DMS 273 treated with DMSO at 0.1 percent for 48 hours (cell line): Measurements from ENCODE around the gene EVL.

Experiments used
- DNase-seq: peaks from one replicate; lab custom pipeline; 2025; lab: John Stamatoyannopoulos, UW

The EVL gene

GRCh38 chr14:100109594-100109955, 44.4 kb downstream of the EVL start:
- DNase-seq = no peak

DNA sequence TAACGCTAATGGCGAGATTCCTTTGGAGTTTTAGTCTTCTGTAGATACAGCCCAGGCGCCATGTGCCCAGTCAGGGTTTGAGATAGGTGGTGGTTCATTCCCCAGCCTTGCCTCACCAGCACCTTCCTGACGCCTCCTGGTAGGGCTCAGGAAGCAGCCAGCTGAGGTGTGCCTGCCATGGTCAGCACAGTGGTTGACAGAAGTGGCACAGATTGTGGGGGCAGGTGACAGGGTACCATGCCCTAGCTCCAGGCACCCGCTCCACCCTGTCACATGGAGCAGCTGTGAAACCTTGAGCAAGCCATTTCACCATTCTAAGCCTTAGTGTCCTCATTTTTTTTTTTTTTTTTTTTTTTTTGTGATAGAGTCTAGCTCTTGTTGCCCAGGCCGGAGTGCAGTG, 45.6 kb downstream of the EVL start:
- DNase-seq = no peak

DNA sequence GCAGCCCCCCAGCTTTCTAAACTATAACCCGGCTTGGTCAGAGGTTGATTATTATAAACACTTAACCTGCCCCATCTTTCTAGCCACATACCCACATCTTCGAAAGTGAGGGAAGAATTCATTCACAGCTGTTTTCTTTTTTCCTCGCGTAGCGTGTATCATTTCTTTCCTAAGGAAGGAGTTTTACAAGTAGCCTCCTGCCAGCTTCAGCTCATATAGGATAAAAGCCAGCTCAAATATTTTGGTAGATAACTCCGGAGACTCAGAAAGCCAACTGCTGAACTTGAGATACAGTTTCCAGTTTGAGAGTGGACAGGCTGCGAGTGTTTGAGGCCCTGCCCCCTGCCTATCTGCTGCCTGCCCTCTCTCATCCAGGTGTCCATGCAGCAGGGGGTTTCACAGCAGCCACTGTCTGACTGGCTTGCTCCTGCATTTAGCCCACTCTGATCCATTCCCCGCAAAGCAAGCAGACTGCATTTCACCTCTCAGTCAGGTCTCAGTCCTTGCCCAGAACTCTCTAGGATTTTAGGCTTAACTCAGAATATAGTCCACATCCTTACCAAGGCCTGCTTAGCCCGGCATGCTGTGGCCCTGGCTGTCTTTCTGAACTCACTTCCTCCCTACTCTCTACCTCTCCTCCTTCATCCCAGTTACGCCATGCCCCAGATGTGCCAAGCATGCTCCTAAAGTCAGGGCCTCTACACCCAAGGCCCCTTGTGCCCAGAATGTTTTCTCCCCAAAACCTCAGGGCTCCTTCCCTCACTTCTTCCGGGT, 46.9 kb downstream of the EVL start:
- DNase-seq = no peak

DNA sequence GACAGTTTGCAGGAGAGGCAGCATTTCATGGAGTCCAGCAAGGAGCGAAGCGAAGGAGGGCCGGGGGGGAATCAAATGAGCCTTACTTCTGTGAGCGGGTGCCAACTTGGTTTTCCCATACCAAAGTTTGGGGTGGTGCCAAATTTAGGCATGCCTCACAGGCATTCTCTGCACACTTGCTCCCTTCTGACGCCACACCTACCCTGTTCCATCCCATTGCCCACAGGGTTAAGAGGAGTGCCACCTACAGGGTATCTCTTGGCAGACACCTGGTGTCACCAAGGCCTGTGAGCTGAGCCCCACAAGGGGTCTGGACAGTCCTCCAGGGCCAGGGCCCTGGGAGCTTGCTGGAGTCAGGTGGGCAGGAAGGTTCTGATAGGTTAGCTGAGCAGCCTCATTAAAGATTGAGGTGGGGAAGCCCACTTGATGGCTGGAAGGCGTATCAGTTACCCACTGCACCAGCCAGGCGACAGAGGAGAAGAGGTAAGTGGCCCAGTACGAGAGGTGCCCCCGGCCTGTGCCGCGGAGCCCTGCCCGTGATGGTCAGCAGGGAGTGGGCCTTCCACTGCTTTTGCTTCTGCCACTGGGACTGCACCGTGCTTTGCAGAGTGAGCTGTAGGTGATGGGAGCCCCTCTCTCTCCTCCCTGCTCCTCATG, 49.0 kb downstream of the EVL start:
- DNase-seq = no peak

DNA sequence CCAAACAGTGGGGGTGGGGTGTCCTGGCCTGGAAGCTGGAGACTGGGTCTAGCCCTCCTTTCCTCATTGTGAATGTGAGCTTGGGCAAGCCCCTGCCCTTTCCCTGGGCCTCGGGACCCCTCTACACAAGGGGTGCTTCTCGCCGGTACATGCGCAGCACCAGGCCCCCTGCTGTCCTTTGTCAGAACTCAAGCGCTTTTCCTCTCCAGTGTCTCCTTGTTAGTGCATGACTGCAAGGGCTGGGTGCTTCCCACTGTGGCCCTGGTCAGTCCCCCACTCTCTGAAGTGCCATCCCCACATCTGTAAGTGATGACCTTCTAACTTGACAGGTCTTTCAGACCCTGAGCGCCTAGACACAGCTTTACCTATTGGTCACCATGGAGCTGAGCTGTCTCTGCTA, 50.0 kb downstream of the EVL start:
- DNase-seq = no peak

DNA sequence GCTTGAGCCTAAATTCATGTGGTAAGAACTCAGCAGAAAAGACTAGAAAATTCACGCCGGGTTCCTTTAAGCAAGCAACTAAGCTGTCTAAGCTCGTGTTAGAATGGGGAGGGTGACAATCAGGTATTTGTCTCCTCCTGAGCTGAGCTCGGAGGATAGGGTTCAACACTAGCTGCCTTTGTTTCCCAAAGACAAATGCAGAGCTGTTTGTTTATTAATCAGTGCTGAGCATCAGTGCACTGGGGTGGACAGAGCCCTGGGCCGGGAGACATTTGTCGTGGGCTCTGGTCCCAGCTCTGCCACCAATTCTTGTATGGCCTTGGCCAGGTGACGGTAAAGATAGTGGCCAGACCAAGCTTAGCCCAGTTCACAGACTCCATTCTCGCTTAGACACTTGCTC, 50.5 kb downstream of the EVL start:
- DNase-seq = no peak

DNA sequence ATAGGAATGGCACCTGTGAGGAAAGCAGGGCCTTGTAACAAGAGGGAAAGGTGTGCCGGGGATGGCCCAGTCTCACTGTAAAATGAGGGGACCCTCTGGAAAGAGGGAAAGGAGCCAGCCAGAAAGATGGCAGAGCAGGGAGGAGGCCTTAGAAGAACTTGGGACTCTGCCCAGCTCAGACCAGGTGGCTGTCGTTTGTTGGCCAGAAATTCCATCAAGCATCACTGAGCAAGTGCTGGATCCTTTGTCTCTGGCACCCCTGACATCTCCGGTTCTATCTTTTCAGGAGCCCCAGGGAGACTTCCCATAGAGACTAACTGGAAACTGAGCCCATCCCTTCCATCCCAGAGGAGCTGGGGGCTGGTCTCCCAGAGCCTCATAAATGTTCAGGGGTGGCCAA, 50.9 kb downstream of the EVL start:
- no peak for DNase-seq

DNA sequence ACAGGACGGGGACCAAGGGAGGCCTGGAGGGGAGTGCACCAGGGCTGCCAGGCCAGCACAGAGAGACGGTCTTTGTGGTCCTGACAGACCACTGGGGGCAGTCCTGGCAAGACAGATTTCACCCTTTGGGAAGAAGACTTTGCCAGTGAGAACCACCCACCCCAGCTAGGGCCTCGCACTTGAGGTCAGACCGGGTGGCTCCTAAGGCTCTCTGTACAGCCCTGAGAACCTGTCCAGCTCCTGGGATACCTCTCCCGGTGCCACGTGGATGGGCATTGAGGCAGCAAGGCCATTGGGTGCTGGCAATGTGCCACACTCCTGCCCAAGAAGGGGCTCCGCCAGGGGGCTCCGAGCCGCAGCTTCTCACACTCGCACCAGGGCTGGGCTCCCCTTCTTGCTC, 51.8 kb downstream of the EVL start:
- no peak for DNase-seq

GRCh38 chr14:100117633-100118395, 52.6 kb downstream of the EVL start:
- no peak for DNase-seq

DNA sequence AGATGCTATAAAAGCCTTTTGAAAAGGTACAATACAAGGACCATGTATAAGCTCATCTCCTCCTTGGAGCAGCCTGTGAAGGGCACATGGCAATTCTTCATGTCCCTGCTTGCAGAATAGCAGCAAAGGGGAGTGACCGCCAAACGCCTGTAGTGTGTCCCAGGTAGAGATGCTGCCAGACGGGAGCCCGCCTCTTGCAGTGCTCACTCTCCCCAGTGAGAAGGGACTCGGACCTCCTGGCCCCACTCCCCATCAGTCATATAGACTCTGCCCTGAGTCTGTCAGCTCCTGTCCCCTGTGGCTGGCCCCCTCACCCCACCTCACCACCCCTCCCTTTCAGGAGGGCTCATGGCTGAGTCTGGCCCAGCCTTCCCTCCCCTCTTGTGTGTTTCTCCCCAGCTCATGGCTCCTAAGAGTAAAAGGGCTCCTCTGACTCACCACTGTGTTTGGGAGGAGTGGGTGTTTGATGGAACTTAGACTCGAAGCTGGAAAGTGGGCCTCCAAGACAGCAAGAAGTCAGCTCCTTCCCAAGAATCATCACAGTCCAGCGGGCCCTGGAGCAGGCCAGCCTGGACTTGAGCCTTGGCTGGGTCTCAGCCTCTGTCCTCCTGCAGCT, 53.3 kb downstream of the EVL start:
- no peak for DNase-seq

DNA sequence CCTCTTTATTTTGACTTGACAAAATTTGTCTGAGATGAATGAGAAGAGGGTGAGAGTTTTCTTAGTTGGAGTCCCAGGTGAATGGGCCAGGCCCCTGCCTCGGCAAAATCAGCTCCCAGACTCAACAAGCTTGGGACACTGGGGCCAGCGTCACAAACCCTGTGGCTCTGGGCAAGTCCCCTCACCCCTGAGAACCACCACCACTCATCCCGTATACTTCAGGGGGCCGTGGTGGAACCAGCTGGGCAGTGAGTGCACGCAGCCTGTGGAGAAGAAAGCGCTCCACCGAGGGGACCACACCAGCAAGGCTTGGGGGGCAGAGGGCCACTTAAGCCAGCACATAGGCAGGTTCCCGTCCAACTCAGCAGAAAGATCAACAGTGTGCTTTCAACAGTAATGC, 54.0 kb downstream of the EVL start:
- no peak for DNase-seq

DNA sequence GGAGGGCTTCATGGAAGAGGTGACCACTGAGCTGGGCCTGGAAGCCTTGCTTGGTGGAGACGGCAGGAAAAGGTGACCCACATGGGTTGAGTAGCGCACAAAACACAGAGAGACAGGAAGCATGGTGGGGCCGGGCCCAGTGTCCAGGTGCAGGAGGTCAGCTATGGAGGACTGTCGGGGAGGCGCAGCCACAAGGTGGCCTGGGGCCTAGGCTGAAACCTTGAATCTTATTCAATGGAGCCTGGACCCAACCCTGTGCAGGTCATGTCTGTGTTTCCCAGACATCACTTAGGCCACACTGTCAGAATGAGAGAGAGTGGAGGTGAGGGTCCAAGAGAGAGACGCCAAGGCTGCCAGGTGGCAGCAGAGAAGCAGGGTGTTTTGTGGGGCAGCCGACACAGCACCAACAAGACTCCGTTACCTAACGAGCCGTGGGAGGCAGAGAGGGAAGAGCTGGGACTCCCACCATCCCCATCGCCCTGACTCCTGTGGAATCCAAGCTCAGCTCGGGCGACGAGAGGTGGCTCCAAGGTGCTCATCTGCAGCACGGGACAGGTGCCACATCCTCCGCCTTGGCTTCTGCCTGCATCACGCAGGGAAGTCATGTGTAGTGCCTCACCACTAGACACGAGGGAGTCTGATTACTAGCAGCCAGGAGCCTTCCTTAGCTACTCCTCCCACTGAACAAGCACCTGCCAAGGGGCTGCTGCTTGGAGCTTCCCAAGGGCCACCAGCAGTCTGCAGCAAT, 55.5 kb downstream of the EVL start:
- no peak for DNase-seq

DNA sequence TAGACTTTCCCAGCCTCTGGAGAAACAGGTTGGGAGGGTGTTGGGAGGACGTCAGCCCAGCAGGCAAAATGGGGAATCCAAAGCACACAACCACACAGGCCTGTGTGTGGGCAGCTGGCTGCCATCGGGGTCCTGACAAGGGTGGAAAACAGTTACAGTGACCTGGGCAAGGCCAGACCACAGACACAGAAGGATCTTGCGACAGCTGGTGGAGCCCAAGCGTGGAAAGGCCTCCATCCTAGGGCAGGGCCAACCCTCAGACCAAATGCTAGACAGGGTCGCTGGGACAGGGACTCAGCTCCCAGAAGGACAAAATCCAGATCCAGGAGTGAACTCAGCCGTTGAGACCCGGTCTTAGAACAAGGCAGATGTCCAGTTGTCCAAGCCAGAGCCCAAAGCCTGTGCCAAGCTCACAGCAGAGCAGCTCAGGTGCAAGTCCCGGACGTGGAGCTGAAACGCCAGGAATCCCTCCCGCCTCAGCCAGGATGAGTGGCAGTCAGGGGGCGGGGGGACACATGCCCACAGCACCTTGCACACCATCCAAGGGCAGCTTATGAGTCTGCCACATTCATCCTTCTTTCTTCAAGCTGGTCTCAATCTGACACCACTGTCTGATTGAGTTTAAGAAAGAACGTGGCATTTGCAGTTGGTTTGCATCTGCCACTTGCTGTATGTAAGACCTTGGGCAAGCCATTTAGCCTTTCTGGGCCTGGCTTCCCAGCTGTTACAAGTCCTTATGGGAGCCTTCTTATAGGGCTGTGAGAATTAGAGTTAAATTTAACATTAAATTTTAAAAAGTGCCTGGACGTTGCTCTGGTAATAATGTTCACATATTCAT, 56.6 kb downstream of the EVL start:
- no peak for DNase-seq

GRCh38 chr14:100122481-100123223, 57.4 kb downstream of the EVL start:
- DNase-seq = no peak

DNA sequence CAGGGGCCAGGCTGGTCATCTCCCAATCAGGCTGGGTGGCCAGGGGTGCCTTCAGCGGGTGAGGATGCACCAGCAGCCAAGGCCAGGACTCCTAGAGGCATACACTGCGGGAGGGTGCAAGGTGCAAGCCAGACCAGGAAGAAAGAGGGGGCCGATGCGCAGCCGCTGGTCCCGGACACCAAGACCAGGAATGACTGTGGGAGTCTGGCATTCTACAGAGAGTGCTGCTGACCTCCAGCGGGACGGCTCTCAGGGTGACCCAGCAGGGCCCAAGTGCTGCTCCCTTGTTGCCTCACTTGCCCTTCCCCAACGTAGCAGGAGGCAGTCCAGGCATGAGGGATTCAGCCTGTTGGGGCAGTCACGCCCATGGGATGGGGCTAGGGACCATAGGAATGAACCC, 58.4 kb downstream of the EVL start:
- DNase-seq = no peak

- DNase-seq = no peak
Measured at GRCh38 chr14:100124551-100125088, 59.4 kb downstream of the EVL start.

DNA sequence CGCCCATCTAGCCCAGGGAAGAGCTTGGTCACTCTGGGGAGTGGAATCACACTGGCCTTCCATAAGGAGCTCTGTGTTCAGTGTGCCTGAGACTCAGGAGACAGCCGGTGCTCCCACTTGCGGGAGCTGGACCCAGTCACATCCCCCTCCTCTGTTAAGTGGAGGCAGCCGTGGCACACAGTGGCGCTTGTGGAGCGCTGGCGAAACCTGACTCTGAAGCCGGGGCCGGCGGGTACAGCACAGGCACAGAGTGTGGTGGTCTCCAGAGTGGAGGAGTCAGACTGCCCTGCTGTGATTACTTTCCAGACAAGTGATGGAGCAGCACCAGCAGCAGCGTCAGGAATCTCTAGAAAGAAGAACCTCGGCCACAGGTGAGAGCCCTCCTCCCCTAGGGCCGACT, 61.2 kb downstream of the EVL start:
- no peak for DNase-seq

- no peak for DNase-seq
Measured at GRCh38 chr14:100127853-100128455, 62.7 kb downstream of the EVL start.

- no peak for DNase-seq
Measured at GRCh38 chr14:100128688-100129087, 63.5 kb downstream of the EVL start.

GRCh38 chr14:100129161-100129589, 64.0 kb downstream of the EVL start:
- DNase-seq = no peak
